ENCODE results near the gene CPOX.

CPOX gene

DNA sequence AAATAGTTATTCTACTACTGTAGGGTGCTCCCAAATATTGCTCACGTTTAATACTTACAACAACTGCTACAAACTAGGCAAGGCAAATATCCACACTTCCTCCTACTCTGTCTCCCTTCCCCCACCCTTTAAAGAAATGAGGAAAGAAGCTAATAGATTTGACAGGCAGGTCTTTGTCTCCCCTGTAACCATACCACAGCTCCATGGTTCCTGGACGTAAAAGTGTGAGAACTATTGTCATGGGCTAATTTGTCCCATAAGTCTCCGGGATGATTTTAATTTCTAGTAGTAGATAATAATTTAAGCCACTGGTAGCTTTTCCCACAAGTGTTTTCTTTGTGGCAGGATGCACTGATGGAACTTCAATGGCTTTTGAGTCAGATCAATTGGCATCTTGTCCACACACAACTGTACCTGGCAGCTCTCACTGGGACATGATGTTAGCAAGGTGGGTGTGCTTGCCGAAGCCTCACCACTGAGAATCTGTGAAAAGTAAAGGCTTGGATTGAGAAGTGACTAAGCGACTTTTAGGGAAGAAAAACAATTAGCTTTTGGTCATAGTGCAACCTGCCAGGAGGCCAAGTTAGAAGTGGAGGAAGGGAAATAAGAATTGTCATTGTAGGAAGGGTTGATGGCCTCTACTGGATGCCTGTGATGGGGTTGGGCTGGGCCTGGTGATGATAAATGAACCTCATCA is 1.4 kb upstream of the CPOX start:
- no peak for DNase-seq

DNA sequence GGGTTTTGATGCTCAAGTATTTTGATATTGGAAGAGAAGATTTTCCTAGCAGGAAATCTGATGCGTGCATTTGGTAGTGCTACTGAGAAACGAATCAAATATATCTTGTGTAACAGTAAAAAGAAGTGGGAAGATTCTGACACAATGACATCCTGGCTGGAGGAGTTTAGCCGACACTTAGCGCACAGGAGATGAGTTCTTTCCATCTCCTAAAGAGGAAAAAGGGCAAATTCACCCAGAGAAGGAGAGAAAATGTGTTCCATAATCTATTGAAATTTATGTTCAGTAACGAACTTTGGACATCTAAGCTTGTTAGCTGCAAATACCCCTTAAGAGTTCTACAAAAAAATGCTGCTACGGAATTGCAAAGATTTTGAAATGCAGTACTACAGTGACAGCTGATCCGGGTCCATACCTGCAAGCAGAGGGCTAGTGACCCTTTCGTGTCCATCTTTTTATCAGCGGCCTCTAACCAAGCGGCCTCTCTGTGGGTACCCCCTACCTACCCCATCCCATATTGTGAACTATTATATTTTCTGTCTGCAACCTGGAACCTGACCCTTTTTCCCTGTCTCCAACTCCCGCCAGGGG is 971 bp downstream of the CPOX start:
- no peak for DNase-seq

- no peak for DNase-seq
Observed at GRCh38 chr3:98589331-98590036, 3.9 kb downstream of the CPOX start.

DNA sequence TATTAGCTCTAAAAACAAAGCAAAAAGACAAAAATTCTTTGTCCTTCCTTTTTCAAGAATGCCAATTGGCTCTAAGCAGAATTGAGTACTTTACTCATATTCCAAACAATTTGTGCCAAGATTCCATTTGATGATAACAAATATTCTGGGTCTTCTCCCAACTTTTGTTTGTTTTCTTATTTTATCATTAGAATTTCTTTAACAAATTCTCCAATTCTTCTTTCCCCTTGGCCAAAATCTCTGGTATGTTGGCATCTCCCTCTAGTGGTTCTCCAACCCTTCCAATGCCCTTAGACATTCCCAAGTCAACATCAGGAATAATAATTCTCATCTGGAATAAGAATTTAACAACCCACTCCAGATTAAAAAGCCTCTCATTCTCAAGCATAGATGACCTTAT is 5.3 kb downstream of the CPOX start:
- no peak for DNase-seq

- DNase-seq = no peak
Observed at GRCh38 chr3:98587654-98588053, 5.8 kb downstream of the CPOX start.

GRCh38 chr3:98584547-98584946 is 8.9 kb downstream of the CPOX start:
- no peak for DNase-seq

DNA sequence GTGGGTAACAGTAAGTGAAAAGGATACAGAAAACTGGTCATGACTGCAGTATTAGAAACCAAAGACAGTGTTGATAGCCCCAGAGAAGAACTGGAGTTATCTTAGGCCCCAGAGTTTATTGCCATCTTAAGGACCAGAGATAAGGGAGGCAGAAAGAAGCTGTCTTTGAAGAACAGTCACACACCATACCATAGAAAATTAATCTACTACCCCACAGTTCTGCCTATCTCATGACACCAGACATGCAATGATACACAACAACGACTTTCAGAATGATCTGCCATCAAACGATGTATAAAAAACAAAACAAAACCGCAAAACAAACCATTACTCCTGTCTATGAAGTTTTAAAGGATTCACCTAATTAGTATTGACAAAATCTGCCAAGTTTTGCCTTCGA is 9.6 kb downstream of the CPOX start:
- no peak for DNase-seq

DNA sequence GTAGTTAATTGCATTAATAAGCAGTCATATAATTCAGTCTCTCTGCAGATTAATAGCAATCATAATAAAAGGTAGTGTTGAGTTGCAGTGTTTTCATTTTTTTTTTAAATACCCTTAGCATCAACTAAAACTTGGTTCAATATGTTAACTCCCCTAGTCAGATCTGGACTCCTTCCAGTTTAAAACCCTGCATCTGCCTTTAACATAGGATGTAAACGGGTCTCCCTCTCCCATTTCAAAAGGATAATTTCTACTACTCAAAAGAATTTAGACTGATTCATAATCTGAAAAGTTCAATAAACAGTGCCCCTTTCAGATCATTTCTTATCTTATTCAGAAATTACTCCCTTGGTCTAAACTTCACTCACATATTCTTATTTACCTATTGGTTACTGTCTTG is 11.4 kb downstream of the CPOX start:
- DNase-seq = no peak

GRCh38 chr3:98581474-98581873 is 11.9 kb downstream of the CPOX start:
- no peak for DNase-seq

DNA sequence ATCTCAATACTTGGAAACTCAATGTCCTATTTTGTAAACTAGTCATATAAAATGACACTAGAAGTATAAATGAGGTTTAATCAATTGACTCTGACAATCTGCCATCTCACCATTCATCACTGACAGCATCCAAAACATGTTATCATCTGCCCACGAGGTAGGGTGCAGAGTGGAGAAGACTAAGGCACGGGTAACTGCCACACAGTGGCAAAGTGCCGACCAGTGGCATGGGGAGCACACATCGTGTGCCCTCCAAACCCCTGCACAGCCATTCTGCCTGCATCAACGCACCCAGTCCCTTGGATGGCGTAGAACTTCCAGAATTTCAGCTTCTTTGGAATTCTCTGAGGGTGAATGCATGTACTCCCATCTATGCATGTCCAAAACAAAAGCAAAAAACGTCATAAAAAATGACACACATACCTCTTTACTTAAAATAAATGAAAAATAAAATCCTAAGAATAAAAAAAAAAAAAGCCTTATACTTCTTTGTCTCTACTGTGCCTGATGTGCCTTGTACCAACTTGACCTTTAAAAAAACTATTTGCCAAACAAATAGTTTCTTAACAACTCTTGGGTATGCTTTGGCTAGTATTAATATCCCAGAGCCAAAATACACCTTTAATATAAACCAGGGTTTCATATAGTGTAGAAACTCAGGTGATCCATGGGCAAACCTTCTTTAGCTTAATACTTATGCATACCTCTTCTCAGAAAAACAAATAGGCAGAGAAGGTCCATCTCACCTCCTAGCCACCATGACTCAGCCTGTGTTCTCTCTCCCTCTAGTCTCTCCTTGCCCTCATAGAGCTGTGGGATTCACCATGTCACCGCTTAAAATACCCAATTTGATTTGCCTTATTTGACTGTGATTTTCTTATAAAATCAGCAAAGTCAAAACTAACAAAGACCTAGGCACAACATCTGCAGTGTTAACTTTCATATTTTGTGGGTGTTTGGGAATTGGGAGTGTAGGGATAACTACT is 12.7 kb downstream of the CPOX start:
- no peak for DNase-seq

- DNase-seq = no peak
Observed at GRCh38 chr3:98577178-98577895, 16.1 kb downstream of the CPOX start.

GRCh38 chr3:98574132-98574531 is 19.3 kb downstream of the CPOX start:
- peak; percentile 70 for DNase-seq

- DNase-seq = no peak
Observed at GRCh38 chr3:98573181-98573728, 20.2 kb downstream of the CPOX start.

- no peak for DNase-seq
Observed at GRCh38 chr3:98568402-98568801, 25.0 kb downstream of the CPOX start.

GRCh38 chr3:98567666-98568270 is 25.6 kb downstream of the CPOX start:
- DNase-seq = peak; percentile 24

DNA sequence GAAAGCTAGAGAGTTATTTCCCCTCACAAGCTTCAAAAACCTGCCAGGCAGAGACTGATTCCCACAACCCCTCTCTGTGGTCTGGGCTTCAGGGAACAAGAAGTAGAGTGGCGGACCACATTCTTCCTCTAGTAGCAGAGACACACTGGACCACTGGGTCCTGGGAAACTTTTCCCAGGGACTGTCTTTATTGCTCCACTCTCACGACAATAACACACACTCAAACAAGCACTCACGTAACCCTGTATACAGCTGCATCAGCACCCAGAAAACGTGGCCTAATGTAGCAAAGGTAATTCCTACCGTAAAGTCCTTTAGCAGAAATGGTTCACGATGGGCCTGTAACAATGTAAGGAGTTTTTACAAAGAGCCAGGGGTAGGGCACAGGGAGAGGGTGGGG is 27.6 kb downstream of the CPOX start:
- no peak for DNase-seq

GRCh38 chr3:98565237-98565643 is 28.2 kb downstream of the CPOX start:
- DNase-seq = no peak

DNA sequence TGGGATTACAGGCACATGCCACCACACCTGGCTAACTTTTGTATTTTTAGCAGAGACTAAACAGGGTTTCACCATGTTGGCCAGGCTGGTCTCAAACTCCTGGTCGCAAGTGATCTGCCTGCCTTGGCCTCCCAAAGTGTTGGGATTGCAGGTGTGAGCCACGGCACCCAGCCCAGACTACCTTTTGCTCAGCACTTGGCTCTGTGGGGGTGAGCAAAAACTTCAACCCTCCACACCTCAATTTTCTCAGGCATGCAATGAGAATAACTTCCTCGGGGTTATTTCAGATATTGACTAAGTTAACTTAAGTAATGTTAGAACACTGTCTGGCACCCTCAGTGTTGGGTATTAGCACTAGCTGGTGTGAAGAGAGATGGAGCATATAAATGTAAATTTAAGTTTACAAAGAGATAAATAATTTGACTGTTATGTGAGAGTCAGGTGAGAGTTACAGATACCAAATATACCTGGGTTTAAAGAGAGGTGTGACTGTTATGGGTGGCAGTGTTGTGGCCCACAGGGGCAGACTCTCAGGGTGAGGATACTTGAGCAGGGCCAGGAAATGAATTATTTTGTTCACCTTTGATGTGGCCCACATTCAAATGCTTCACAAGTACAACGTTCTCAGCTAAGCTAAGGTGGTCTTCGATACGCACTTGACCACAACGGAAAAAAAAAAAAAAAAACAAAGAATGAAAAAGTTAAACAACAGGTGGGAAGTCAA is 29.0 kb downstream of the CPOX start:
- peak; percentile 11 for DNase-seq

GRCh38 chr3:98563661-98564281 is 29.6 kb downstream of the CPOX start:
- peak; percentile 18 for DNase-seq

GRCh38 chr3:98561727-98562521 is 31.5 kb downstream of the CPOX start:
- DNase-seq = peak; percentile 32

Measured in stimulated activated CD4-positive, alpha-beta T cell treated with anti-CD3 and anti-CD28 coated beads, Interleukin-4, amount 100 ng/mL, for 24 hours (primary cell).